Endometrial microvascular endothelial cells (primary cell): Measurements from ENCODE around the gene WDR46. TPM values are rescaled to one million over a fixed set of nuclear protein-coding genes. Genes with fewer than 3 reads are reported as not detected.

Experiments
- in situ Hi-C: cut with HindIII; loops from 2 replicates; pipeline ENCODE4 v1.10.0; 2017; ENCODE audit warnings: low sequenced_read_pairs, low pct_unique_long_range_greater_than_20kb; ENCODE audit errors: inconsistent ontology term
- total RNA-seq: library from RNA; depleted of rRNA; stranded (reverse); fragments of >200 nt; gene quantifications from one replicate; pipeline ENCODE4 v1.2.3, GENCODE V29; 2015; ENCODE audit errors: inconsistent ontology term

WDR46 gene
- total RNA-seq, 1 donor from 2014 or later = 75.1 TPM

DNA sequence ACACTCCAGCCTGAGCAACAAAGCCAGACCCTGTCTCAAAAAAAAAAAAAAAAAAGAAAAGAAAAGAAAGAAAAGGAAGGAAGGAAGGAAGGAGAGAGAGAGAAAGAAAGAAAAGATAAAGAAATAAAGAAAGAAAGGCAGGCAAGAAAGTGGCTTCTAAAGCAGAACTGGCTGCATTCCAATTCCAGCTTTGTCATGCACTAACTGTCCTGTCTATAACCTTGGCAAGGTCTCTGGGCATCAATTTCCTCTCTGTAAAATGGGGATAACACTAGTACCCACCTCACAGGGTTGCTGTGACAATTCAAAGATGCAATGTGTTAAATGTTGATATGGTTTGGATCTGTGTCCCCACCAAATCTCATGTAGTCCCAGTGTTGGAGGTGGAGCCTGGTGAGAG is 52.7 kb downstream of the WDR46 start:
- in situ Hi-C loops = no loop called here

GRCh38 chr6:33235221-33235634 is 53.8 kb downstream of the WDR46 start:
- in situ Hi-C loops = no loop called here

Other genes starting within 250 kb of the WDR46 start
- gene HLA-DPA1, start 215.6 kb downstream of the WDR46 start, total RNA-seq = 8.6 TPM
- gene HLA-DPB1, start 213.2 kb downstream of the WDR46 start, total RNA-seq = 36.7 TPM
- not detected for gene COL11A2, start 96.8 kb downstream of the WDR46 start, total RNA-seq
- gene RXRB, start 88.6 kb downstream of the WDR46 start, total RNA-seq = 19.3 TPM
- gene SLC39A7, start 88.4 kb downstream of the WDR46 start, total RNA-seq = 102 TPM
- gene HSD17B8, start 84.6 kb downstream of the WDR46 start, total RNA-seq = 6.0 TPM
- 9.3 TPM for gene RING1, start 80.7 kb downstream of the WDR46 start, total RNA-seq
- 43.4 TPM for gene VPS52, start 17.4 kb downstream of the WDR46 start, total RNA-seq
- 3,623 TPM for gene RPS18, start 17.2 kb downstream of the WDR46 start, total RNA-seq
- 4.0 TPM for gene B3GALT4, start 12.1 kb downstream of the WDR46 start, total RNA-seq
- 59.0 TPM for gene PFDN6, start 362 bp upstream of the WDR46 start, total RNA-seq
- gene RGL2, start 9.7 kb upstream of the WDR46 start, total RNA-seq = 40.3 TPM
- 112 TPM for gene TAPBP, start 24.8 kb upstream of the WDR46 start, total RNA-seq
- 29.3 TPM for gene ZBTB22, start 28.5 kb upstream of the WDR46 start, total RNA-seq
- 44.5 TPM for gene DAXX, start 33.7 kb upstream of the WDR46 start, total RNA-seq
- gene KIFC1, start 102.6 kb upstream of the WDR46 start, total RNA-seq = 55.4 TPM
- 20.3 TPM for gene PHF1, start 121.8 kb upstream of the WDR46 start, total RNA-seq
- gene CUTA, start 128.9 kb upstream of the WDR46 start, total RNA-seq = 117 TPM
- gene SYNGAP1, start 130.8 kb upstream of the WDR46 start, total RNA-seq = 1.7 TPM
- gene ZBTB9, start 165.3 kb upstream of the WDR46 start, total RNA-seq = 8.1 TPM